ENCODE measurements around the gene AKAP12.

Gene AKAP12

GRCh38 chr6:151219192-151219591, 20.6 kb upstream of the AKAP12 start:
- Mint-ChIP-seq H3K9me3 (no peaks in the 10 kb centered on the region), H3K27ac (no peak overlapping the region), H3K36me3 (ENCODE audit: low read depth) (no peaks in the 10 kb centered on the region), H3K4me3 (no peak overlapping the region), H3K27me3 (ENCODE audit: low read depth) (peaks cover 11% of the 10 kb centered on the region), H3K4me1 (ENCODE audit: low read depth) (no peaks in the 10 kb centered on the region)
- DNase-seq (ENCODE audit: low spot score): no peak

- peaks cover 2% of the 10 kb centered on the region for H3K4me1 Mint-ChIP-seq (ENCODE audit: low read depth)
- H3K4me3 Mint-ChIP-seq: no peak overlapping the region
- H3K9me3 Mint-ChIP-seq: no peaks in the 10 kb centered on the region
- peaks cover 3% of the 10 kb centered on the region for H3K27me3 Mint-ChIP-seq (ENCODE audit: low read depth)
- no peak for DNase-seq (ENCODE audit: low spot score)
- no peak overlapping the region for H3K27ac Mint-ChIP-seq
- no peaks in the 10 kb centered on the region for H3K36me3 Mint-ChIP-seq (ENCODE audit: low read depth)
These were observed 15.7 kb upstream of the AKAP12 start for GRCh38 chr6:151224076-151224475.

- Mint-ChIP-seq H3K27ac (no peak overlapping the region), H3K4me1 (ENCODE audit: low read depth) (peaks cover 12% of the 10 kb centered on the region), H3K27me3 (ENCODE audit: low read depth) (no peaks in the 10 kb centered on the region), H3K36me3 (ENCODE audit: low read depth) (no peaks in the 10 kb centered on the region), H3K9me3 (no peaks in the 10 kb centered on the region), H3K4me3 (no peak overlapping the region)
- no peak for DNase-seq (ENCODE audit: low spot score)
These were observed 13.8 kb upstream of the AKAP12 start for GRCh38 chr6:151225919-151226318.

GRCh38 chr6:151228788-151229400, 10.9 kb upstream of the AKAP12 start:
- Mint-ChIP-seq H3K27ac (no peak overlapping the region), H3K4me3 (no peak overlapping the region)
- no peak for DNase-seq (ENCODE audit: low spot score)

GRCh38 chr6:151229401-151230276, 10.1 kb upstream of the AKAP12 start:
- H3K27ac Mint-ChIP-seq: peak overlapping the region; percentile 39
- peak overlapping the region; percentile 35 for H3K4me3 Mint-ChIP-seq
- H3K4me1 Mint-ChIP-seq (ENCODE audit: low read depth): peaks cover 15% of the 10 kb centered on the region
- no peaks in the 10 kb centered on the region for H3K9me3 Mint-ChIP-seq
- peak; percentile 73 for DNase-seq (ENCODE audit: low spot score)
- H3K36me3 Mint-ChIP-seq (ENCODE audit: low read depth): no peaks in the 10 kb centered on the region
- H3K27me3 Mint-ChIP-seq (ENCODE audit: low read depth): peaks cover 7% of the 10 kb centered on the region

More at GRCh38 chr6:151228788-151229400, 10.9 kb upstream of the AKAP12 start:
- peaks cover 13% of the 10 kb centered on the region for H3K4me1 Mint-ChIP-seq (ENCODE audit: low read depth)
- no peaks in the 10 kb centered on the region for H3K36me3 Mint-ChIP-seq (ENCODE audit: low read depth)
- peaks cover 3% of the 10 kb centered on the region for H3K27me3 Mint-ChIP-seq (ENCODE audit: low read depth)
- no peaks in the 10 kb centered on the region for H3K9me3 Mint-ChIP-seq

GRCh38 chr6:151230277-151230577, 9.5 kb upstream of the AKAP12 start:
- H3K9me3 Mint-ChIP-seq: no peaks in the 10 kb centered on the region
- H3K4me1 Mint-ChIP-seq (ENCODE audit: low read depth): peaks cover 15% of the 10 kb centered on the region
- H3K4me3 Mint-ChIP-seq: no peak overlapping the region
- DNase-seq (ENCODE audit: low spot score): no peak
- peaks cover 7% of the 10 kb centered on the region for H3K27me3 Mint-ChIP-seq (ENCODE audit: low read depth)
- H3K36me3 Mint-ChIP-seq (ENCODE audit: low read depth): no peaks in the 10 kb centered on the region
- no peak overlapping the region for H3K27ac Mint-ChIP-seq

- Mint-ChIP-seq H3K4me1 (ENCODE audit: low read depth) (peaks cover 15% of the 10 kb centered on the region), H3K27me3 (ENCODE audit: low read depth) (peaks cover 19% of the 10 kb centered on the region), H3K36me3 (ENCODE audit: low read depth) (no peaks in the 10 kb centered on the region), H3K27ac (no peak overlapping the region), H3K4me3 (no peak overlapping the region), H3K9me3 (no peaks in the 10 kb centered on the region)
- no peak for DNase-seq (ENCODE audit: low spot score)
These were observed 6.9 kb upstream of the AKAP12 start for GRCh38 chr6:151232899-151233298.

- no peak overlapping the region for H3K4me3 Mint-ChIP-seq
- no peak overlapping the region for H3K27ac Mint-ChIP-seq
- peaks cover 25% of the 10 kb centered on the region for H3K27me3 Mint-ChIP-seq (ENCODE audit: low read depth)
These were observed 6.0 kb upstream of the AKAP12 start for GRCh38 chr6:151233731-151234130.

GRCh38 chr6:151236668-151237401, 2.9 kb upstream of the AKAP12 start:
- H3K27me3 Mint-ChIP-seq (ENCODE audit: low read depth): peaks cover 49% of the 10 kb centered on the region
- no peak for DNase-seq (ENCODE audit: low spot score)

More at GRCh38 chr6:151233731-151234130, 6.0 kb upstream of the AKAP12 start:
- no peaks in the 10 kb centered on the region for H3K36me3 Mint-ChIP-seq (ENCODE audit: low read depth)
- no peak for DNase-seq (ENCODE audit: low spot score)
- no peaks in the 10 kb centered on the region for H3K9me3 Mint-ChIP-seq
- H3K4me1 Mint-ChIP-seq (ENCODE audit: low read depth): peaks cover 15% of the 10 kb centered on the region

GRCh38 chr6:151240036-151240685, 394 bp downstream of the AKAP12 start:
- Mint-ChIP-seq H3K36me3 (ENCODE audit: low read depth) (no peaks in the 10 kb centered on the region), H3K27ac (peak overlapping the region; percentile 86), H3K27me3 (ENCODE audit: low read depth) (peaks cover 69% of the 10 kb centered on the region), H3K4me3 (peak overlapping the region; percentile 91), H3K9me3 (no peaks in the 10 kb centered on the region), H3K4me1 (ENCODE audit: low read depth) (peaks cover 8% of the 10 kb centered on the region)
- peak; percentile 52 for DNase-seq (ENCODE audit: low spot score)

More at GRCh38 chr6:151236668-151237401, 2.9 kb upstream of the AKAP12 start:
- H3K9me3 Mint-ChIP-seq: no peaks in the 10 kb centered on the region
- H3K4me3 Mint-ChIP-seq: no peak overlapping the region
- no peak overlapping the region for H3K27ac Mint-ChIP-seq
- no peaks in the 10 kb centered on the region for H3K36me3 Mint-ChIP-seq (ENCODE audit: low read depth)
- H3K4me1 Mint-ChIP-seq (ENCODE audit: low read depth): peaks cover 9% of the 10 kb centered on the region

- H3K4me3 Mint-ChIP-seq: peak overlapping the region; percentile 77
- H3K4me1 Mint-ChIP-seq (ENCODE audit: low read depth): peaks cover 8% of the 10 kb centered on the region
- peak overlapping the region; percentile 6 for H3K27ac Mint-ChIP-seq
- DNase-seq (ENCODE audit: low spot score): peak; percentile 21
- no peaks in the 10 kb centered on the region for H3K9me3 Mint-ChIP-seq
- H3K36me3 Mint-ChIP-seq (ENCODE audit: low read depth): no peaks in the 10 kb centered on the region
- peaks cover 66% of the 10 kb centered on the region for H3K27me3 Mint-ChIP-seq (ENCODE audit: low read depth)
These were observed 1.2 kb downstream of the AKAP12 start for GRCh38 chr6:151240791-151241642.

- Mint-ChIP-seq H3K4me1 (ENCODE audit: low read depth) (peaks cover 8% of the 10 kb centered on the region), H3K9me3 (no peaks in the 10 kb centered on the region), H3K4me3 (peak overlapping the region; percentile 77), H3K27ac (no peak overlapping the region), H3K36me3 (ENCODE audit: low read depth) (no peaks in the 10 kb centered on the region), H3K27me3 (ENCODE audit: low read depth) (peaks cover 59% of the 10 kb centered on the region)
- DNase-seq (ENCODE audit: low spot score): no peak
These were observed 2.1 kb downstream of the AKAP12 start for GRCh38 chr6:151241853-151242252.

- H3K36me3 Mint-ChIP-seq (ENCODE audit: low read depth): no peaks in the 10 kb centered on the region
- peaks cover 60% of the 10 kb centered on the region for H3K27me3 Mint-ChIP-seq (ENCODE audit: low read depth)
- no peaks in the 10 kb centered on the region for H3K9me3 Mint-ChIP-seq
- DNase-seq (ENCODE audit: low spot score): no peak
- peak overlapping the region; percentile 14 for H3K4me3 Mint-ChIP-seq
- H3K4me1 Mint-ChIP-seq (ENCODE audit: low read depth): peaks cover 8% of the 10 kb centered on the region
- H3K27ac Mint-ChIP-seq: no peak overlapping the region
These were observed 2.7 kb downstream of the AKAP12 start for GRCh38 chr6:151242420-151242861.
